Measurements from ENCODE around the gene VPS26B.
"Not testable (repeated sequence)": the region's sequence is repeated elsewhere in the genome, so short reads cannot be mapped to it uniquely, and the experiment has no call there.

The VPS26B gene

DNA sequence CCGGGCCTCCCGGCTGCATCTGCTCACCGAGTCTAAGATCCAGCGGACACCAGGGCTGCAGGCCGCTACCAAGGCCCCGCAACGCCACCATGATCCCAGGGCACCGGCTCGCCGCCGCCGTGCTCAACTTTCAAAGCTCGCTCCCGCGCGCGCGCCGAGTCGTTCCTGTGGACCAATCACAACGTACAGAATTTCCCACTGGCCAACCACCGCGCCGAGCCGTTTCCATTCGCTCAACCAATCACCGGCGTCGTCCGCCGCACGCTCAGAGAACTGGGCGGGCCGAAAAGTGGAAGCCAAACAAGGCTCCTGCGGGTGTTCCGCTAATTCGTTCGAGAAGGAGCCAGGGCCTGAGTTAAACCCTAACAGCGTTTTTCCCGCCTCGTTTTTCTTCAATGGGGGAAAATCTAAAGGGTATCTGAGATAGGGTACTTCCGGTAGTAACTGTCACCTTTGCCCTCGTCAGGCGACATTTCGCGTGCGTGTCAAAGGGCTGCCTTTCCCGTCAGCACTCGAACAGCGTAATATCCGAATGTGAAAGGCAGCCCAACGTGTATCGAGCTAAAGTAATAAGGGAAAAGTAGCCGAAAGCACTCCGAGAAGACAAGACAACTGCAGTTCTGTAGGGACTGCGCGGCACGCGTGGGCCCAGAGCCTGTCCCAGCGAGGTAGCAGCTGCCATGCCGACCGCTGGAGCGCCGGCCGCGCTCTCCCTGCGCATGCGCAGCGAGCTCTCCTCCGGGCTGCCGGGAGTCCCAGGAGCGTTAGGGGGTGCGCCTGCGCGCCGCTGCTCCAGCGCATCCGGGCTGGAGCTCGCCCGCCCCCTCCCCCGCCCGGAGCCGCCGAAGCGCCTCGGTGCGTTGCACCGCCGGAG, at the start of gene VPS26B, which contains the start of gene NCAPD3:
Gene VPS26B (plus strand): TSS at position 836 of the 874 bp plus-strand sequence. CDS start 452 bp downstream, outside the sequence.
Gene NCAPD3 (minus strand): TSS at position 132 of the 874 bp plus-strand sequence. CDS start 41 bp downstream, at position 91.
- TF ChIP-seq, protein P1, sequence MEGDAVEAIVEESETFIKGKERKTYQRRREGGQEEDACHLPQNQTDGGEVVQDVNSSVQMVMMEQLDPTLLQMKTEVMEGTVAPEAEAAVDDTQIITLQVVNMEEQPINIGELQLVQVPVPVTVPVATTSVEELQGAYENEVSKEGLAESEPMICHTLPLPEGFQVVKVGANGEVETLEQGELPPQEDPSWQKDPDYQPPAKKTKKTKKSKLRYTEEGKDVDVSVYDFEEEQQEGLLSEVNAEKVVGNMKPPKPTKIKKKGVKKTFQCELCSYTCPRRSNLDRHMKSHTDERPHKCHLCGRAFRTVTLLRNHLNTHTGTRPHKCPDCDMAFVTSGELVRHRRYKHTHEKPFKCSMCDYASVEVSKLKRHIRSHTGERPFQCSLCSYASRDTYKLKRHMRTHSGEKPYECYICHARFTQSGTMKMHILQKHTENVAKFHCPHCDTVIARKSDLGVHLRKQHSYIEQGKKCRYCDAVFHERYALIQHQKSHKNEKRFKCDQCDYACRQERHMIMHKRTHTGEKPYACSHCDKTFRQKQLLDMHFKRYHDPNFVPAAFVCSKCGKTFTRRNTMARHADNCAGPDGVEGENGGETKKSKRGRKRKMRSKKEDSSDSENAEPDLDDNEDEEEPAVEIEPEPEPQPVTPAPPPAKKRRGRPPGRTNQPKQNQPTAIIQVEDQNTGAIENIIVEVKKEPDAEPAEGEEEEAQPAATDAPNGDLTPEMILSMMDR (conservative IDR thresholded peaks at IDR 0.05), result no peak
- peak within 1 kb of the TSS; percentile 94 for H3K27ac ChIP-seq

DNA sequence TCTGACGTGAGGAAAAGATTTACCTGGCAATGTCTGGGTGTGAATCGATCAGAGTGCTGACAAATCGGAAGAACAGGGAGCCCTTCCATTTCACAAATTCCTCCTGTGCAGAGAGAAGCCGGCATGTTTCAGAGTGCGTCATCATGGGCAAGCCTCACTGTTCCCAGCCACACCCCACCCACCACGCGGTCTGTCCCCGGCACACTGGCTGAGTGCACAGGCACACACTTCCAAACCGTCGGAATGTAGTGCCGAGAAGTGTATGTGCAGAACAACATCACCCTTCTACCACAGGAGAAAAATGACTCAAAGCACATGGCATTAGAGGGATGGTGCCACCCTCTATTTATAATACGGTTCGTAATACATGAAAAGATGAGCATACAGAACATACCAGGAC, 48.2 kb upstream of the VPS26B start:
- H3K27ac ChIP-seq, result no peak overlapping the region
- TF ChIP-seq, protein P1 (conservative IDR thresholded peaks at IDR 0.05), result no peak

DNA sequence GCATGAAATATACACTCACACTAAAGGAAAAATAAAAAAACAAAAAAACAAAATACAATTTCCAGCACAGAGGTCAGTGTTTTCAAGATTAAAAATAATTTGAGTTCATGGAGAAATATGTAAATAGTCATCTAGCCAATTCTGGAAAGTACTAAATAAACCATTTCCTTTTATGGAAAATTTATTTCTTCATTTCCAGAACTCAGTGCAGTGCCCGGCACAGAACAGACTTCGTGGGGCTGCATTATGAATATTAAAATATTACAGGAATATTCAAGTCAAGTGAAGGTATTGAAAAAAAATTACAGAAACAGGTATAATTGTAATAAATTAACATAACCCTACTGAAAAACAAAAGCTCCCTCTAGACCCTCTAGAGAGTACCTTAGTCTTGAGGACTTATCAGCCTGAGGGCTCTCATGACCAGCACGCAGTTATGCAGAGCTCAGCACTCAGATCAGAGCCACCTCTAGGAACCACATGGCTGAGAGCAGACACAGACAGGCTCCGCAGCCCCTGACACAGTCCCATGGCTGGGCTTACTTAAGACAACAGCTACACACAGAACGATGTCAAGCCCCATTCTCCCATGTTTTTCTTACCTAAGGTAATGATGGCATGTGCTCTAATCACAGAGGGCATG, 46.3 kb upstream of the VPS26B start:
- TF ChIP-seq, protein P1 (conservative IDR thresholded peaks at IDR 0.05), result no peak
- H3K27ac ChIP-seq, result no peak overlapping the region

DNA sequence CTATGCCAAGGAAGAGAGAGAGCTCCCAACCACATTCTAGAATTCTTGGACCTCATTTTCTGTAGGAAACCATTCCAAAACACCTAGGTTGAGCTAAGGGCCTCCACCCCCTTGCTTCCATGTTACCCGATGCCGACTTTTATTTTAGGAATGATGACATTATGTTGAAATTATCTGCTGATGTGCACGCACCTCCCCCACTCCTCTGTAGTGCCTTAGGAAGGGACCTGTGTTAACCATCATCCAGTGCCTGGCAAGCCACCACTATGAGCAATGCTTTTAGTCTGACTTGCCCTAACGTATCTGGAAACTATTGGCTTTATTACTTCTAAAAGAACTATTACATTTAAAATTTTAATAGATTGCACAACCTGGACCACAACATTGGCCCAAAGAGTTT, 42.8 kb upstream of the VPS26B start:
- TF ChIP-seq, protein P1 (conservative IDR thresholded peaks at IDR 0.05), result no peak

DNA sequence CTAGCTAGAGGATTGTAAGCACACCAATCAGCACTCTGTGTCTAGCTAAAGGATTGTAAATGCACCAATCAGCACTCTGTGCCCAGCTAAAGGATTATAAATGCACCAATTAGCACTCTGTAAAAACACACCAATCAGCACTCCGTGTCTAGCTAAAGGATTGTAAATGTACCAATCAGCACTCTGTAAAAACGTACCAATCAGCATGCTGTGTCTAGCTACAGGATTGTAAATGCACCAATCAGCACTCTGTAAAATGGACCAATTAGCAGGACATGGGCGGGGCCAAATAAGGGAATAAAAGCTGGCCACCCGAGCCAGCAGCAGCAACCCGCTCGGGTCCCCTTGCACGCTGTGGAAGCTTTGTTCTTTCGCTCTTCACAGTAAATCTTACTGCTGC, 36.4 kb upstream of the VPS26B start:
- H3K27ac ChIP-seq, result not testable (repeated sequence)

More for the DNA sequence above, 42.8 kb upstream of the VPS26B start:
- no peak overlapping the region for H3K27ac ChIP-seq

DNA sequence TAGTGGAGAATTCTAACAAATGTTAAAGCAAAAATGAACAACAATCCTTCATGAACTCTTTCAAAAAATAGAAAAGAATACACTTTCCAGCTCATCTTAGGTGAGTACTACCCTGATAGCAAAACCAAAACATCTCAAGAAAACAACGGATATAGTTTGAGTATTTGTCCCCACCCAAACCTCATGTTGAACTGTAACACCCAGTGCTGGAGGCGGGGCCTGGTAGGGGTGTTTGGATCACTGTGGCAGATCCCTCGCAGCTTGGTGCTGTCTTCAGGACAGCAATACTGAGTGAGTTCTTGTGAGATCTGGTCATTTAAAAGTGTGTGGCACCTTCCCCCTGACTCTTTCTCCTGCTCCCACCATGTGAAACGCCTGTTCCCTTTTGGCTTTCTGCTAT, 27.7 kb upstream of the VPS26B start:
- TF ChIP-seq, protein P1 (conservative IDR thresholded peaks at IDR 0.05), result no peak
- no peak overlapping the region for H3K27ac ChIP-seq

DNA sequence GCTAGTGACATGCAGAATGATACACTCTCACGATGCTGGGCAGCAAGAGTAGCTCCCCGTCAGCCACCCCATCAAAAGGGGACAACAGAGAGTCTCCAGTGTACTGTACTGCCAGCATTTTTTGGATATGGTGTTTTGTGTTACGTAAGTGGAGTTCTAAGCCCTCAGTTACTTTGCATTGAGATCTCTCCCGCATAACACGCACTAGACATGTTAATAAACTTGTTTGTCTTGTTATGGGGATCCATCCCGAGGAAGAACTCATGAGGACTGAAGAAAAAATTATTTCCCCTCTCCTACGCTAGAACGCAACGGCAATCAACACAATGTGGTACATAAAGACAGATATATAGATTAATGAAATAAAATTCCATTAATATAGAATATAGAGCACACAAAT, 24.9 kb upstream of the VPS26B start:
- TF ChIP-seq, protein P1 (conservative IDR thresholded peaks at IDR 0.05), result no peak
- no peak overlapping the region for H3K27ac ChIP-seq
